K562 (cell line): ENCODE data around the gene KAT6B. TPM values are rescaled to one million over a fixed set of nuclear protein-coding genes. Genes with fewer than 3 reads are reported as not detected.

Experiments
- ATAC-seq: fragments of 200-7000 bp; cut with Tn5 transposase; 3 replicates; pipeline ENCODE4 v1.9.1; 2020; ENCODE audit warnings: moderate library complexity
- BruUV-seq: library from RNA; stranded (reverse); fragments of 400-500 nt; replicated peaks from 2 replicates; lab custom pipeline; 2021; lab: Mats Ljungman, UMichigan
- CTCF ChIA-PET: fragments of 300-600 bp; formaldehyde crosslinking; extraction: SDS; loops from one replicate; lab custom pipeline; 2021; ENCODE audit warnings: low intra/inter-chr PET ratio; lab: Yijun Ruan, JAX
- POLR2A ChIA-PET: fragments of 300-600, 350-650 bp; sonication (Branson Sonifier 250); formaldehyde crosslinking; extraction: SDS; loops from one replicate; lab custom pipeline; 2021; ENCODE audit warnings: antibody characterized with exemption, inconsistent platforms; lab: Yijun Ruan, JAX
- DNase-seq, 4 experiments: peaks; one replicate each; pipeline versions ENCODE4 v3.0.0 to v3.0.0-alpha.2; 2011 to 2018; ENCODE audit warnings: low spot score in 3 of 4, mixed read lengths in 3 of 4; ENCODE audit errors: extremely low read depth in 1 of 4
- FAIRE-seq: peaks from 2 replicates; lab custom pipeline; 2011; peaks lifted over from hg19 to GRCh38; lab: Jason Lieb, UNC
- H2AFZ ChIP-seq: 2 replicates; pipeline ENCODE4 v1.6.0; 2011; ENCODE audit warnings: low read depth, low read length, control low read depth, inconsistent platforms
- H3K27ac ChIP-seq: fragments of 200-600 bp; 3 replicates; pipeline ENCODE4 v1.8.0; 2011; ENCODE audit warnings: low read depth, mild to moderate bottlenecking, control low read depth, inconsistent platforms, low read length, moderate library complexity, mixed read lengths; ENCODE audit errors: extremely low read depth
- H3K27me3 ChIP-seq, 2 experiments: fragments of 300-600 bp in 1 of 2; 2 replicates in 1 of 2; 3 replicates in 1 of 2; pipeline versions ENCODE4 v1.6.0 to v1.8.0; 2011; ENCODE audit warnings: inconsistent platforms in 2 of 2, low read length in 2 of 2, mild to moderate bottlenecking in 1 of 2, mixed read lengths in 1 of 2, moderate library complexity in 1 of 2; ENCODE audit not compliant: control insufficient read depth in 2 of 2, insufficient read depth in 2 of 2
- H3K36me3 ChIP-seq: fragments of 300-600 bp; 3 replicates; pipeline ENCODE4 v1.8.0; 2011; ENCODE audit warnings: mild to moderate bottlenecking, low read length, inconsistent platforms; ENCODE audit not compliant: control insufficient read depth, insufficient read depth
- H3K4me1 ChIP-seq, 2 experiments: fragments of 200-600 bp in 1 of 2; replicated peaks in 1 of 2; 2 replicates in 1 of 2; 3 replicates in 1 of 2; pipeline versions ENCODE4 v1.5.1 to v1.8.0; 2011; ENCODE audit warnings: inconsistent platforms in 2 of 2, low read length in 2 of 2, mild to moderate bottlenecking in 1 of 2, mixed read lengths in 1 of 2, moderate library complexity in 1 of 2; ENCODE audit not compliant: control insufficient read depth in 2 of 2, insufficient read depth in 2 of 2
- H3K4me2 ChIP-seq: 2 replicates; pipeline ENCODE4 v1.6.1; 2011; ENCODE audit warnings: low read length, control low read depth, inconsistent platforms, mixed read lengths; ENCODE audit not compliant: insufficient read depth
- H3K4me3 ChIP-seq: fragments of 200-600 bp; sonication (generic), shearing (Covaris generic); 2 replicates; pipeline ENCODE4 v1.5.1; 2016; ENCODE audit warnings: control low read depth, inconsistent platforms
- H3K79me2 ChIP-seq: fragments of 200-600 bp; 3 replicates; pipeline ENCODE4 v1.8.0; 2011; ENCODE audit warnings: low read length, inconsistent platforms; ENCODE audit not compliant: control insufficient read depth, insufficient read depth
- H3K9ac ChIP-seq, 2 experiments: 2 replicates each; pipeline versions ENCODE4 v1.6.0 to v1.6.1; 2011; ENCODE audit warnings: low read depth in 2 of 2, low read length in 2 of 2, control low read depth in 1 of 2, inconsistent platforms in 1 of 2, mild to moderate bottlenecking in 1 of 2, mixed read lengths in 1 of 2; ENCODE audit not compliant: insufficient read depth in 1 of 2
- H3K9me1 ChIP-seq: one replicate; pipeline ENCODE4 v1.6.0; 2011; ENCODE audit warnings: inconsistent platforms, mild to moderate bottlenecking, low read length, moderate library complexity; ENCODE audit not compliant: control insufficient read depth, insufficient read depth
- H3K9me3 ChIP-seq: replicated peaks from 2 replicates; pipeline ENCODE4 v1.5.1; 2011; ENCODE audit warnings: low read depth, low read length, inconsistent platforms; ENCODE audit not compliant: control insufficient read depth, insufficient read depth
- H4K20me1 ChIP-seq: replicated peaks from 2 replicates; pipeline ENCODE4 v1.6.1; 2011; ENCODE audit warnings: low read length, inconsistent platforms, mixed read lengths; ENCODE audit not compliant: control insufficient read depth, insufficient read depth
- DDX20 ChIP-seq: fragments of 450-650 bp; IDR thresholded peaks from 2 replicates; pipeline ENCODE4 v1.6.1; 2016; ENCODE audit warnings: missing genetic modification characterization, low read depth, mild to moderate bottlenecking, missing compliant biosample characterization, moderate library complexity
- ELF4 ChIP-seq: fragments of 450-650 bp; formaldehyde crosslinking; IDR thresholded peaks from 2 replicates; pipeline ENCODE4 v1.4.0; 2022; ENCODE audit warnings: missing genetic modification characterization
- FOSL1 ChIP-seq: fragments of 200-800 bp; sonication (Bioruptor generic); conservative IDR thresholded peaks from 2 replicates; pipeline ENCODE4 v1.6.1; 2016; ENCODE audit warnings: missing genetic modification characterization, missing compliant biosample characterization
- MTA3 ChIP-seq: fragments of 450-650 bp; formaldehyde crosslinking; IDR thresholded peaks from 2 replicates; pipeline ENCODE4 v1.6.1; 2017; ENCODE audit warnings: mild to moderate bottlenecking, borderline replicate concordance
- SRSF3 ChIP-seq: fragments of 200-400 bp; formaldehyde crosslinking; IDR thresholded peaks from 2 replicates; pipeline ENCODE4 v1.6.1; 2016; ENCODE audit warnings: mild to moderate bottlenecking, low read length, moderate library complexity; ENCODE audit not compliant: insufficient read depth
- U2AF1 ChIP-seq: fragments of 200-400 bp; formaldehyde crosslinking; optimal IDR thresholded peaks from 2 replicates; pipeline ENCODE3; 2017; ENCODE audit warnings: mild to moderate bottlenecking, low read depth, low read length, moderate library complexity
- ZNF408 ChIP-seq: fragments of 250-450 bp; sonication (Bioruptor Pico); IDR thresholded peaks from 2 replicates; pipeline ENCODE4 v1.4.0; 2020; ENCODE audit warnings: low read depth, mild to moderate bottlenecking, moderate library complexity
- WGBS: fragments of 100-300 bp; shearing (Covaris generic); methylation state at CpG from one replicate; pipeline ENCODE4 v1.1.6; 2016; ENCODE audit warnings: low coverage, mixed read lengths; ENCODE audit not compliant: insufficient coverage; ENCODE audit errors: missing lambda C conversion rate; 5-methylcytosine and 5-hydroxymethylcytosine counted together
- in situ Hi-C: fragments of 300-500 bp; cut with MboI; formaldehyde crosslinking; loops from 4 replicates; pipeline ENCODE4 v1.15.0; 2018; ENCODE audit warnings: inconsistent platforms, mixed read lengths
- intact Hi-C: fragments of 100-400 bp; cut with micrococcal nuclease; formaldehyde crosslinking; loops from 2 replicates; pipeline ENCODE4 v1.14.2; 2022
- polyA plus RNA-seq, 8 experiments: library from polyadenylated mRNA; depleted of rRNA in 4 of 8; stranded (reverse) in 5 of 8; unstranded in 3 of 8; fragments of >200 nt; fragmentation: Nextera tagmentation in 2 of 8; fragmentation: Illumina TruSeq in 1 of 8; extraction: Ambion mirVana in 2 of 8; extraction: Trizol in 1 of 8; gene quantifications; 2 replicates each; pipeline versions ENCODE4 v1.2.1 to v1.2.3, GENCODE V29; 2011 to 2014; ENCODE audit warnings: inconsistent platforms in 1 of 8, missing spikeins in 1 of 8
- total RNA-seq, 7 experiments: library from RNA; depleted of rRNA in 6 of 7; stranded (reverse); fragments of >200 nt in 6 of 7; fragmentation: Illumina TruSeq in 2 of 7; extraction: Trizol in 2 of 7; gene quantifications; 2 replicates each; pipeline versions ENCODE4 v1.2.1 to v1.2.3, GENCODE V29; 2011 to 2021; ENCODE audit warnings: low replicate concordance in 1 of 7
- TF ChIP-seq, protein P1 (sequence below): sonication (generic); formaldehyde crosslinking; IDR thresholded peaks from 2 replicates; pipeline ENCODE4 v1.8.0; 2022; ENCODE audit warnings: missing genetic modification reagents, mild to moderate bottlenecking, borderline replicate concordance
- TF ChIP-seq, protein P2 (sequence below): sonication (generic); formaldehyde crosslinking; IDR thresholded peaks from 2 replicates; pipeline ENCODE4 v1.8.0; 2022; ENCODE audit warnings: mild to moderate bottlenecking, missing genetic modification reagents, borderline replicate concordance
- TF ChIP-seq, protein P3 (sequence below): fragments of 250-450 bp; sonication (Bioruptor Pico); IDR thresholded peaks from 2 replicates; pipeline ENCODE4 v1.8.0; 2022; ENCODE audit warnings: inconsistent platforms, mild to moderate bottlenecking, moderate library complexity, borderline replicate concordance
- TF ChIP-seq, protein P4 (sequence below): fragments of 250-450 bp; sonication (Bioruptor Pico); IDR thresholded peaks from 2 replicates; pipeline ENCODE4 v1.8.0; 2022; ENCODE audit warnings: moderate library complexity, mild to moderate bottlenecking, inconsistent platforms

The KAT6B gene
- total and polyA plus RNA-seq, 9 of the 15 experiments (the other 6 are each of a cell fraction or from before 2014, with no cell fraction given) = 1.4 to 9.2 (median 6.8) TPM

DNA sequence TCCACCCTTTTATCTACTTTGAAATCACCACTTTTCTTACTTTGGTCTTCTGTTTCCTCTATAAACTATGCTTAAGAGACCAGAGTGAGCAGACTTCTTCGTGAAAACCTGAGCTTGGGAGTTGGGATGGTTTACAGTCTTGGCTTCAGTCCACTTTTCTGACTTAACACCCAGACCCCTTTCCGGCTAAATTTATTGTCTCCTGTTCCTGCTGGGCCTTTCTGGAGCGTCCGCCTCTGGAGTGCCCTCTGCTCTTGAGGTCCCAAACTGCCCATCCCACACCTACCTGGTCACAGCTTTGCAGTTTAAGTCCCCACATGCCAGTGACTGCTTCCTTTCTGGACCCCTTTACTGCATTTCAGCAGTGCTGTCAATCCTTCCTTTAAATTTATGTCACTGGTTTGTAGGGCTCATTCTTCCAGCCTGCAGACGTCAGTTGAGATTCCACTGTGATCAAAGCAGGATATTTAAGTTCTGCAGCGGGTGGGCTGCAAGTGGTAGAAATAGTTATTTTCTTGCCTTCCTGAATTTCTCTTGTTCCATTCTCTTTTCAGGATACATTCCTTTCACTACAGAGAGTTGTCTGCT is 80.3 kb downstream of the KAT6B start:
- DNase-seq = no peak
- Histone ChIP-seq H2AFZ (no peak overlapping the region), H3K9me3 (no peaks in the 10 kb centered on the region), H3K27me3 (peaks cover 2 to 5% of the 10 kb centered on the region in 2 experiments; a peak in 4 of 5 replicates), H3K9me1 (no peaks in the 10 kb centered on the region), H3K4me3 (no peak overlapping the region), H3K9ac (no peak overlapping the region), H3K79me2 (no peaks in the 10 kb centered on the region), H3K4me2 (no peak overlapping the region), H4K20me1 (no peaks in the 10 kb centered on the region), H3K4me1 (no peaks in the 10 kb centered on the region), H3K36me3 (no peaks in the 10 kb centered on the region), H3K27ac (no peak overlapping the region)
- WGBS = 6% methylated on average over 6 of the region's 6 CpGs
- CTCF ChIA-PET = no interaction called here
- intact Hi-C loops = no loop called here
- FAIRE-seq = no peak
- in situ Hi-C loops = no loop called here
- BruUV-seq = no TSS peak
- no peak; the same call in 2 of the 3 replicates for ATAC-seq
- POLR2A ChIA-PET = interaction anchor here (1.5 kb wide), 1 partner anchor 14 kb away, joined by 3 read pairs; no protein-coding TSS in a partner anchor
- TF ChIP-seq FOSL1 = no peak
- TF ChIP-seq ELF4 (CRISPR knock-in tag) = no peak
- TF ChIP-seq MTA3 = no peak
- no peak for TF ChIP-seq DDX20
- TF ChIP-seq, protein P1, sequence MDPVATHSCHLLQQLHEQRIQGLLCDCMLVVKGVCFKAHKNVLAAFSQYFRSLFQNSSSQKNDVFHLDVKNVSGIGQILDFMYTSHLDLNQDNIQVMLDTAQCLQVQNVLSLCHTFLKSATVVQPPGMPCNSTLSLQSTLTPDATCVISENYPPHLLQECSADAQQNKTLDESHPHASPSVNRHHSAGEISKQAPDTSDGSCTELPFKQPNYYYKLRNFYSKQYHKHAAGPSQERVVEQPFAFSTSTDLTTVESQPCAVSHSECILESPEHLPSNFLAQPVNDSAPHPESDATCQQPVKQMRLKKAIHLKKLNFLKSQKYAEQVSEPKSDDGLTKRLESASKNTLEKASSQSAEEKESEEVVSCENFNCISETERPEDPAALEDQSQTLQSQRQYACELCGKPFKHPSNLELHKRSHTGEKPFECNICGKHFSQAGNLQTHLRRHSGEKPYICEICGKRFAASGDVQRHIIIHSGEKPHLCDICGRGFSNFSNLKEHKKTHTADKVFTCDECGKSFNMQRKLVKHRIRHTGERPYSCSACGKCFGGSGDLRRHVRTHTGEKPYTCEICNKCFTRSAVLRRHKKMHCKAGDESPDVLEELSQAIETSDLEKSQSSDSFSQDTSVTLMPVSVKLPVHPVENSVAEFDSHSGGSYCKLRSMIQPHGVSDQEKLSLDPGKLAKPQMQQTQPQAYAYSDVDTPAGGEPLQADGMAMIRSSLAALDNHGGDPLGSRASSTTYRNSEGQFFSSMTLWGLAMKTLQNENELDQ (CRISPR knock-in tag) = no peak
- TF ChIP-seq U2AF1 = no peak
- TF ChIP-seq, protein P2, sequence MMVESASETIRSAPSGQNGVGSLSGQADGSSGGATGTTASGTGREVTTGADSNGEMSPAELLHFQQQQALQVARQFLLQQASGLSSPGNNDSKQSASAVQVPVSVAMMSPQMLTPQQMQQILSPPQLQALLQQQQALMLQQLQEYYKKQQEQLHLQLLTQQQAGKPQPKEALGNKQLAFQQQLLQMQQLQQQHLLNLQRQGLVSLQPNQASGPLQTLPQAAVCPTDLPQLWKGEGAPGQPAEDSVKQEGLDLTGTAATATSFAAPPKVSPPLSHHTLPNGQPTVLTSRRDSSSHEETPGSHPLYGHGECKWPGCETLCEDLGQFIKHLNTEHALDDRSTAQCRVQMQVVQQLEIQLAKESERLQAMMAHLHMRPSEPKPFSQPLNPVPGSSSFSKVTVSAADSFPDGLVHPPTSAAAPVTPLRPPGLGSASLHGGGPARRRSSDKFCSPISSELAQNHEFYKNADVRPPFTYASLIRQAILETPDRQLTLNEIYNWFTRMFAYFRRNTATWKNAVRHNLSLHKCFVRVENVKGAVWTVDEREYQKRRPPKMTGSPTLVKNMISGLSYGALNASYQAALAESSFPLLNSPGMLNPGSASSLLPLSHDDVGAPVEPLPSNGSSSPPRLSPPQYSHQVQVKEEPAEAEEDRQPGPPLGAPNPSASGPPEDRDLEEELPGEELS (CRISPR knock-in tag) = no peak
- TF ChIP-seq ZNF408 = no peak
- TF ChIP-seq SRSF3 = no peak
- TF ChIP-seq, protein P3, sequence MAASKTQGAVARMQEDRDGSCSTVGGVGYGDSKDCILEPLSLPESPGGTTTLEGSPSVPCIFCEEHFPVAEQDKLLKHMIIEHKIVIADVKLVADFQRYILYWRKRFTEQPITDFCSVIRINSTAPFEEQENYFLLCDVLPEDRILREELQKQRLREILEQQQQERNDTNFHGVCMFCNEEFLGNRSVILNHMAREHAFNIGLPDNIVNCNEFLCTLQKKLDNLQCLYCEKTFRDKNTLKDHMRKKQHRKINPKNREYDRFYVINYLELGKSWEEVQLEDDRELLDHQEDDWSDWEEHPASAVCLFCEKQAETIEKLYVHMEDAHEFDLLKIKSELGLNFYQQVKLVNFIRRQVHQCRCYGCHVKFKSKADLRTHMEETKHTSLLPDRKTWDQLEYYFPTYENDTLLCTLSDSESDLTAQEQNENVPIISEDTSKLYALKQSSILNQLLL (CRISPR knock-in tag) = no peak
- TF ChIP-seq, protein P4, sequence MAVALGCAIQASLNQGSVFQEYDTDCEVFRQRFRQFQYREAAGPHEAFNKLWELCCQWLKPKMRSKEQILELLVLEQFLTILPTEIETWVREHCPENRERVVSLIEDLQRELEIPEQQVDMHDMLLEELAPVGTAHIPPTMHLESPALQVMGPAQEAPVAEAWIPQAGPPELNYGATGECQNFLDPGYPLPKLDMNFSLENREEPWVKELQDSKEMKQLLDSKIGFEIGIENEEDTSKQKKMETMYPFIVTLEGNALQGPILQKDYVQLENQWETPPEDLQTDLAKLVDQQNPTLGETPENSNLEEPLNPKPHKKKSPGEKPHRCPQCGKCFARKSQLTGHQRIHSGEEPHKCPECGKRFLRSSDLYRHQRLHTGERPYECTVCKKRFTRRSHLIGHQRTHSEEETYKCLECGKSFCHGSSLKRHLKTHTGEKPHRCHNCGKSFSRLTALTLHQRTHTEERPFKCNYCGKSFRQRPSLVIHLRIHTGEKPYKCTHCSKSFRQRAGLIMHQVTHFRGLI (CRISPR knock-in tag) = no peak
